ENCODE data around the gene TAMM41. TPM values are rescaled to one million over a fixed set of nuclear protein-coding genes. Genes with fewer than 3 reads are reported as not detected.
"Not testable (repeated sequence)": the region's sequence is repeated elsewhere in the genome, so short reads cannot be mapped to it uniquely, and the experiment has no call there.

TAMM41 gene, protein sequence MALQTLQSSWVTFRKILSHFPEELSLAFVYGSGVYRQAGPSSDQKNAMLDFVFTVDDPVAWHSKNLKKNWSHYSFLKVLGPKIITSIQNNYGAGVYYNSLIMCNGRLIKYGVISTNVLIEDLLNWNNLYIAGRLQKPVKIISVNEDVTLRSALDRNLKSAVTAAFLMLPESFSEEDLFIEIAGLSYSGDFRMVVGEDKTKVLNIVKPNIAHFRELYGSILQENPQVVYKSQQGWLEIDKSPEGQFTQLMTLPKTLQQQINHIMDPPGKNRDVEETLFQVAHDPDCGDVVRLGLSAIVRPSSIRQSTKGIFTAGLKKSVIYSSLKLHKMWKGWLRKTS
- 10 to 100 TPM; 30.2 to 31.2 TPM for total RNA-seq

DNA sequence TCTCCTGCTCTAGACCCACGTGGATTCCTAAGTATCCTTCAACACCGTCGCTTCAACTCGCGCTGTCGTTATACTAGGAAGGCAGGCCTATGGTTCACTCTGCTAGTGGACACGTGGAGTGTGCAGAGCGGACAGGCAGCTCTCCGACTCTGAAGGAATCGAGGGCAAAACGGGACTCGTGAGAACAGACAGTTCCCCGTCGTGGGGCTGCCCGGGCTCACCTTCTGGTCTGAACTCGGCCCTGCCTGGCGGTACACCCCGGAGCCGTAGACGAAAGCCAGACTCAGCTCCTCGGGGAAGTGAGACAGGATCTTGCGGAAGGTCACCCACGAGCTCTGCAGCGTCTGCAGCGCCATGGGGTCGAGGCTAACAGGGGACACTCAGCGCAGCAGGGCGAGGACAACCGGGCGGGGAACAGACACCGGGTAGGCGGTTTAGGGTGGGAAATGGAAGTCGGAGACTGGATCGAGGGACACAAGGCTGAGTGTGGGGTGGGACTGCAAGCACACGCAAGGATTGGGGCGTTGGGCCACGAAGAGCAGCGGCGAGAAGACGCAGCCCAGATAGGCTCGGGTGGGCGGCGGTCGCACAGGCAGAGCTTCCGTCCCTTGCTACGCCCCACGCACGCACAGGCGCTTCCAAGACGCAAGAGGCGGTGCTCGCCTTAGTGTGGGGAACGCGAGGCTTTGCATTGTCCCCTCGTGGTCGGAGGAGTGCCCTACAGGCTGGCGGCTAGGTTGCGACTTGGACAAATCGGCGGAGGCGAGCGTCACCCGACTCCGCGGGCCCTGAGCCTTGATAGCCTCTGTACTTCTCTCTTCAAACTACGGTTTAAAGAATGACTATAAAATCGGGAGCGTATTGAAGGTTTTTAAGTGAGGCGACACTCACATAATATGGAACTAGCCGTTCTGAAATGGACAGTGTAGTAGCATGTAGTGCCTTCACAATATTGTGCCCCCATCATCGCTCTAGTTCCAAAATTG lies at the start of gene TAMM41:
TAMM41 (minus strand) TSS at position 605 of the 986 bp plus-strand sequence; CDS start at position 356, 249 bp downstream.
- Mint-ChIP-seq H3K9me3 (no peaks in the 10 kb centered on the region), H3K4me3 (peak within 1 kb of the TSS; percentile 87 to 99), H3K4me1 (ENCODE audit: low read depth) (peaks cover 37% of the 10 kb centered on the region), H3K27me3 (ENCODE audit: low read depth) (no peaks in the 10 kb centered on the region), H3K27ac (peak within 1 kb of the TSS; percentile 76), H3K36me3 (ENCODE audit: insufficient read depth in 2 of 2) (peaks cover 10 to 13% of the 10 kb centered on the region in 2 donors)
- DNase-seq (peak; percentile 92 to 94), ATAC-seq (replicated peaks in 1 of 2) (peak; percentile 100)

DNA sequence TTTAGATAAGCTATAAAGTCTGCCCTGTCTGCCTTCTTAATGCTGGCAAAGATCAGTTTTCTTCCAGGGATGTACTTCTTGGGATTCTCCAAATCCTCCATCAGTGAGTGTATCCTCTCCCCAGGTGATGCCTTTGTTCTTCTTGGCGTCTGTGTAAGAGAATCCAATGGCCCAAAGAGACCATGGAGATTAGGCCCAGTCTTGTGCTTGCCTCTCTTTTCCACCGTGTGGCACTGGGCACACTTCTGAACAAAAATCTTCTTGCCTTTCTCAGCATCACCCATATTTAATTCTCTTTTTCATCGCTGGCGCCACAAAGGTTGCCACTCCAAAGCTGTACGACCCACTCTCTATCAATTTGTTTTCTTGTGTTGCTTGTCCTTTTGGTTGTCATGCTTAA lies 32.2 kb upstream of the TAMM41 start:
- H3K27me3 Mint-ChIP-seq (ENCODE audit: low read depth) = no peaks in the 10 kb centered on the region
- no peak overlapping the region for H3K4me3 Mint-ChIP-seq
- H3K4me1 Mint-ChIP-seq (ENCODE audit: low read depth) = no peaks in the 10 kb centered on the region

GRCh38 chr3:11874707-11875106 lies 28.0 kb upstream of the TAMM41 start:
- ATAC-seq (replicated peaks in 1 of 2); H3K9me3 Mint-ChIP-seq; H3K36me3 Mint-ChIP-seq (ENCODE audit: insufficient read depth in 2 of 2): not testable (repeated sequence)

More for the DNA sequence above, 32.2 kb upstream of the TAMM41 start:
- Mint-ChIP-seq H3K36me3 (ENCODE audit: insufficient read depth in 2 of 2) (no peaks in the 10 kb centered on the region), H3K27ac (no peak overlapping the region), H3K9me3 (no peaks in the 10 kb centered on the region)
- DNase-seq (no peak), ATAC-seq (replicated peaks in 1 of 2) (no peak)

GRCh38 chr3:11863739-11864138 lies 17.1 kb upstream of the TAMM41 start:
- DNase-seq; H3K4me3 Mint-ChIP-seq; H3K36me3 Mint-ChIP-seq (ENCODE audit: insufficient read depth in 2 of 2); H3K27ac Mint-ChIP-seq; ATAC-seq (replicated peaks in 1 of 2); H3K4me1 Mint-ChIP-seq (ENCODE audit: low read depth); H3K9me3 Mint-ChIP-seq: not testable (repeated sequence)
- H3K27me3 Mint-ChIP-seq (ENCODE audit: low read depth) = peaks cover 20% of the 10 kb centered on the region

More at GRCh38 chr3:11874707-11875106, 28.0 kb upstream of the TAMM41 start:
- not testable (repeated sequence) for H3K4me1 Mint-ChIP-seq (ENCODE audit: low read depth); H3K4me3 Mint-ChIP-seq; DNase-seq; H3K27ac Mint-ChIP-seq
- peaks cover 20% of the 10 kb centered on the region for H3K27me3 Mint-ChIP-seq (ENCODE audit: low read depth)

DNA sequence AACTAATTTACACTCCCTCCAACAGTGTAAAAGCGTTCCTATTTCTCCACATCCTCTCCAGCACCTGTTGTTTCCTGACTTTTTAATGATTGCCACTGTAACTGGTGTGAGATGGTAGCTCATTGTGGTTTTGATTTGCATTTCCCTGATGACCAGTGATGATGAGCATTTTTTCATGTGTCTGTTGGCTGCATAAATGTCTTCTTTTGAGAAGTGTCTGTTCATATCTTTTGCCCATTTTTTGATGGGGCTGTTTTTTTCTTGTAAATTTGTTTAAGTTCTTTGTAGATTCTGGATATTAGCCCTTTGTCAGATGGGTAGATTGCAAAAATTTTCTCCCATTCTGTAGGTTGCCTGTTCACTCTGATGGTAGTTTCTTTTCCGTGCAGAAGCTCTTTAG lies 15.9 kb upstream of the TAMM41 start:
- not testable (repeated sequence) for DNase-seq; H3K4me1 Mint-ChIP-seq (ENCODE audit: low read depth); H3K9me3 Mint-ChIP-seq; H3K27ac Mint-ChIP-seq; H3K36me3 Mint-ChIP-seq (ENCODE audit: insufficient read depth in 2 of 2); H3K4me3 Mint-ChIP-seq; ATAC-seq (replicated peaks in 1 of 2)
- H3K27me3 Mint-ChIP-seq (ENCODE audit: low read depth) = peaks cover 24% of the 10 kb centered on the region

- not testable (repeated sequence) for DNase-seq; H3K4me3 Mint-ChIP-seq; H3K4me1 Mint-ChIP-seq (ENCODE audit: low read depth); ATAC-seq (replicated peaks in 1 of 2); H3K36me3 Mint-ChIP-seq (ENCODE audit: insufficient read depth in 2 of 2); H3K27ac Mint-ChIP-seq; H3K9me3 Mint-ChIP-seq
- H3K27me3 Mint-ChIP-seq (ENCODE audit: low read depth) = peaks cover 27% of the 10 kb centered on the region
These were observed 15.5 kb upstream of the TAMM41 start for GRCh38 chr3:11862145-11862544.

GRCh38 chr3:11860213-11860612 lies 13.5 kb upstream of the TAMM41 start:
- ATAC-seq (replicated peaks in 1 of 2) = not testable (repeated sequence)

GRCh38 chr3:11853450-11853849 lies 6.8 kb upstream of the TAMM41 start:
- H3K27me3 Mint-ChIP-seq (ENCODE audit: low read depth) = peaks cover 20% of the 10 kb centered on the region
- H3K36me3 Mint-ChIP-seq (ENCODE audit: insufficient read depth in 2 of 2) = no peaks in the 10 kb centered on the region
- DNase-seq (no peak), ATAC-seq (replicated peaks in 1 of 2) (no peak)
- H3K4me3 Mint-ChIP-seq = no peak overlapping the region
- no peaks in the 10 kb centered on the region for H3K9me3 Mint-ChIP-seq
- no peak overlapping the region for H3K27ac Mint-ChIP-seq
- H3K4me1 Mint-ChIP-seq (ENCODE audit: low read depth) = no peaks in the 10 kb centered on the region

More at GRCh38 chr3:11860213-11860612, 13.5 kb upstream of the TAMM41 start:
- H3K27me3 Mint-ChIP-seq (ENCODE audit: low read depth) = peaks cover 25% of the 10 kb centered on the region
- H3K9me3 Mint-ChIP-seq; H3K4me3 Mint-ChIP-seq; H3K4me1 Mint-ChIP-seq (ENCODE audit: low read depth); H3K27ac Mint-ChIP-seq; DNase-seq; H3K36me3 Mint-ChIP-seq (ENCODE audit: insufficient read depth in 2 of 2): not testable (repeated sequence)

DNA sequence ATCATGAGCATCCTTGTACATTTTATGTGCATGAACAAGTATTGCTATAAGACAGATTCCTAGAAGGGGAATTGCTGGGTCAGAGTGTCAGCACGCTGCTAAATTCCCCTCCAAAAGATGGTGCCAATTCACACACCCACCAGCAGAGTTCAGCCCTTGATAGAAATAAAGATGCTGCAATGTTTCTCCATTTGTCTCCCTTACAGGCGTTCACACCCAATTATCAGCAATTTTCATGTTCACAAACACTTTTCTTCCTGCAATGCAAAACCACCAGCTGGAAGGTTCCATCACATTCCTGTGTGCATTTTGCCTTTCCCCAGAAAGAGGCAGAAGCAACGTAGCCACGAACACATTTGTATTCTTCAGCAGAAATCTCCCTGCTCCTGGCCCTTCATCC lies 3.3 kb upstream of the TAMM41 start:
- DNase-seq = no peak
- Mint-ChIP-seq H3K4me1 (ENCODE audit: low read depth) (peaks cover 29% of the 10 kb centered on the region), H3K27me3 (ENCODE audit: low read depth) (no peaks in the 10 kb centered on the region), H3K9me3 (no peaks in the 10 kb centered on the region), H3K36me3 (ENCODE audit: insufficient read depth in 2 of 2) (peaks cover 2 to 4% of the 10 kb centered on the region in 2 donors), H3K4me3 (no peak overlapping the region), H3K27ac (no peak overlapping the region)
- ATAC-seq (replicated peaks in 1 of 2) = no peak

- peaks cover 7 to 9% of the 10 kb centered on the region in 2 donors for H3K36me3 Mint-ChIP-seq (ENCODE audit: insufficient read depth in 2 of 2)
- peaks cover 37% of the 10 kb centered on the region for H3K4me1 Mint-ChIP-seq (ENCODE audit: low read depth)
- H3K4me3 Mint-ChIP-seq = peak overlapping the region; percentile 87 to 99
- DNase-seq (peak; percentile 16 to 21), ATAC-seq (replicated peaks in 1 of 2) (no peak)
- H3K27me3 Mint-ChIP-seq (ENCODE audit: low read depth) = no peaks in the 10 kb centered on the region
- no peaks in the 10 kb centered on the region for H3K9me3 Mint-ChIP-seq
- H3K27ac Mint-ChIP-seq = peak overlapping the region; percentile 76
These were observed 922 bp upstream of the TAMM41 start for GRCh38 chr3:11847607-11848006.

DNA sequence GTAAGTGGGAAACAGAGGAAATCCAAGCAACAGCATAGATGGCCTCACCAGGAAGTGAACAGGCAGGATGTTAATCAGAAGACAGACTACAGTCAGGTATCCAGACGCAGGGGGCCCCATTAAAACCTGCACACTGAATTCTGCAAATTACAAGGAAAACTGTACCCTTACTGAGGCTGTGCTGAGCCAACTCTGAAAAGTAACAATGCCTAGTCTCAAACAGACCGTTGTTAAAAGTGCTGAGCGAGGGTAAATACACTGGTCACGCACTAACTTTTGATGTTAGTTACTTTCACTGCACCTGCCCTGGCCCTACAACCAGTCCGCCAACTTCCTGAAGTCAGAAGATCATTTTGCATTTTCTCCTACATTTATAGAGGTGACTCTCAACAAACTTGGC lies 1.0 kb downstream of the TAMM41 start:
- no peaks in the 10 kb centered on the region for H3K9me3 Mint-ChIP-seq
- peaks cover 37% of the 10 kb centered on the region for H3K4me1 Mint-ChIP-seq (ENCODE audit: low read depth)
- peak in 1 of 2 donors; percentile 8 for DNase-seq
- H3K27ac Mint-ChIP-seq = peak overlapping the region; percentile 76
- peak overlapping the region; percentile 87 to 99 for H3K4me3 Mint-ChIP-seq
- no peaks in the 10 kb centered on the region for H3K27me3 Mint-ChIP-seq (ENCODE audit: low read depth)
- ATAC-seq (replicated peaks in 1 of 2) = no peak
- H3K36me3 Mint-ChIP-seq (ENCODE audit: insufficient read depth in 2 of 2) = peaks cover 10 to 14% of the 10 kb centered on the region in 2 donors

DNA sequence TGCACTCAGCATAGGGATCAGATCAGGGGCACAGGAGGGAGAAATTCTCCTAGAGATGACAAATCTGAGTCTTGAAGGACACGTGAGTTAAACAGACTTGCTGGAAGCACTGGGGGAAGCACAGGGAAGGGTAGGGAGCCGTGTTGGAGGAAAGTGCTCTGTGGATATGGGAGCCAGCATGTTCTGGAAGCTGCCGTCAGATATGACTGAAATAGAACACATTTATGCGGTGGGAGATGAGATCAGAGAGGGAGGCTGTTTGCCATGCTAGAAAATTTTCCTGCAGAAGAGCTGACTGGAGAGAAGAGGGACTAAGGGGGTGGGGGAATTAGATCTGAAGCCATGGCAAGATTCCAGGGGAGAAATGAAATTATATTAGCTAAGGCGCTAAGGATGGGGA lies 1.8 kb downstream of the TAMM41 start:
- H3K9me3 Mint-ChIP-seq = no peaks in the 10 kb centered on the region
- H3K27me3 Mint-ChIP-seq (ENCODE audit: low read depth) = no peaks in the 10 kb centered on the region
- peaks cover 37% of the 10 kb centered on the region for H3K4me1 Mint-ChIP-seq (ENCODE audit: low read depth)
- ATAC-seq (replicated peaks in 1 of 2) (no peak), DNase-seq (no peak)
- peak overlapping the region; percentile 76 for H3K27ac Mint-ChIP-seq
- peak overlapping the region; percentile 87 to 99 for H3K4me3 Mint-ChIP-seq
- peaks cover 14 to 15% of the 10 kb centered on the region in 2 donors for H3K36me3 Mint-ChIP-seq (ENCODE audit: insufficient read depth in 2 of 2)

Measured in activated T-cell treated with anti-CD3 and anti-CD28 coated beads, Interleukin-2, amount 50 U/mL, for 72 hours (primary cell).